GM12892 (cell line): Measurements from ENCODE around the gene CNTNAP2.

Source experiments
- DNase-seq: peaks from one replicate; pipeline ENCODE4 v3.0.0; 2011; ENCODE audit not compliant: insufficient read length
- FAIRE-seq: peaks from 2 replicates; lab custom pipeline; 2011; peaks lifted over from hg19 to GRCh38; lab: Jason Lieb, UNC
- POLR2A ChIP-seq: IDR thresholded peaks from 2 replicates; pipeline ENCODE4 v1.6.1; 2011; ENCODE audit warnings: low read depth, low read length, control low read depth
- POLR2AphosphoS5 ChIP-seq: IDR thresholded peaks from 2 replicates; pipeline ENCODE4 v1.6.1; 2011; ENCODE audit warnings: low read depth, low read length, control low read depth
- TAF1 ChIP-seq: IDR thresholded peaks from 2 replicates; pipeline ENCODE4 v1.6.1; 2011; ENCODE audit warnings: low read depth, mild to moderate bottlenecking, control low read depth, low read length, borderline replicate concordance

Gene CNTNAP2

GRCh38 chr7:146722986-146723385 is 606.4 kb downstream of the CNTNAP2 start:
- no peak for TF ChIP-seq POLR2AphosphoS5
- TF ChIP-seq TAF1 = no peak
- TF ChIP-seq POLR2A = no peak
- no peak for FAIRE-seq
- DNase-seq = no peak

- TF ChIP-seq POLR2A (no peak), POLR2AphosphoS5 (no peak), TAF1 (no peak)
- FAIRE-seq (no peak), DNase-seq (no peak)
Measured at GRCh38 chr7:146725520-146725919, 608.9 kb downstream of the CNTNAP2 start.

- TF ChIP-seq TAF1 (no peak), POLR2A (no peak), POLR2AphosphoS5 (no peak)
- no peak for DNase-seq
- FAIRE-seq = no peak
Measured at GRCh38 chr7:146728141-146728540, 611.5 kb downstream of the CNTNAP2 start.

- FAIRE-seq = no peak
- no peak for TF ChIP-seq POLR2A
- DNase-seq = no peak
Measured at GRCh38 chr7:146728611-146729010, 612.0 kb downstream of the CNTNAP2 start.

- FAIRE-seq = no peak
- no peak for TF ChIP-seq TAF1
- no peak for TF ChIP-seq POLR2AphosphoS5
- TF ChIP-seq POLR2A = no peak
Measured at GRCh38 chr7:146731185-146731584, 614.6 kb downstream of the CNTNAP2 start.

GRCh38 chr7:146735992-146736391 is 619.4 kb downstream of the CNTNAP2 start:
- no peak for TF ChIP-seq TAF1
- TF ChIP-seq POLR2A = no peak
- no peak for TF ChIP-seq POLR2AphosphoS5
- FAIRE-seq (no peak), DNase-seq (no peak)

More at GRCh38 chr7:146731185-146731584, 614.6 kb downstream of the CNTNAP2 start:
- no peak for DNase-seq

GRCh38 chr7:146736446-146737190 is 620.0 kb downstream of the CNTNAP2 start:
- FAIRE-seq = no peak

GRCh38 chr7:146740039-146740438 is 623.4 kb downstream of the CNTNAP2 start:
- no peak for DNase-seq
- no peak for TF ChIP-seq TAF1
- TF ChIP-seq POLR2A = no peak
- no peak for TF ChIP-seq POLR2AphosphoS5
- FAIRE-seq = no peak

More at GRCh38 chr7:146736446-146737190, 620.0 kb downstream of the CNTNAP2 start:
- no peak for DNase-seq
- TF ChIP-seq POLR2AphosphoS5 (no peak), TAF1 (no peak), POLR2A (no peak)

- TF ChIP-seq TAF1 (no peak), POLR2AphosphoS5 (no peak), POLR2A (no peak)
- DNase-seq (no peak), FAIRE-seq (no peak)
Measured at GRCh38 chr7:146741911-146742310, 625.3 kb downstream of the CNTNAP2 start.

- DNase-seq (no peak), FAIRE-seq (no peak)
- TF ChIP-seq POLR2AphosphoS5 = no peak
- TF ChIP-seq POLR2A = no peak
- TF ChIP-seq TAF1 = no peak
Measured at GRCh38 chr7:146754385-146754784, 637.8 kb downstream of the CNTNAP2 start.

GRCh38 chr7:146755585-146755984 is 639.0 kb downstream of the CNTNAP2 start:
- DNase-seq (no peak), FAIRE-seq (no peak)
- TF ChIP-seq POLR2A (no peak), TAF1 (no peak), POLR2AphosphoS5 (no peak)

- FAIRE-seq = no peak
- DNase-seq = no peak
- TF ChIP-seq TAF1 (no peak), POLR2AphosphoS5 (no peak), POLR2A (no peak)
Measured at GRCh38 chr7:146764458-146764857, 647.9 kb downstream of the CNTNAP2 start.

GRCh38 chr7:146768957-146769356 is 652.4 kb downstream of the CNTNAP2 start:
- DNase-seq (no peak), FAIRE-seq (no peak)
- TF ChIP-seq POLR2A (no peak), TAF1 (no peak), POLR2AphosphoS5 (no peak)

GRCh38 chr7:146772601-146773000 is 656.0 kb downstream of the CNTNAP2 start:
- no peak for FAIRE-seq
- DNase-seq = no peak
- TF ChIP-seq POLR2AphosphoS5 (no peak), POLR2A (no peak), TAF1 (no peak)
